SH-SY5Y (cell line): ENCODE data around the gene NPR3.

ENCODE experiments used
- GATA2 ChIP-seq: IDR thresholded peaks from 2 replicates; pipeline ENCODE4 v1.6.1; 2011; ENCODE audit warnings: mild to moderate bottlenecking, low read depth, low read length
- GATA3 ChIP-seq: IDR thresholded peaks from 2 replicates; pipeline ENCODE4 v1.6.1; 2011; ENCODE audit warnings: low read depth, mild to moderate bottlenecking, low read length, moderate library complexity

- TF ChIP-seq GATA3 (no peak), GATA2 (no peak)
Measured at GRCh38 chr5:32726086-32726557, 15.0 kb downstream of the NPR3 start.
